ENCODE measurements around the gene CDADC1. TPM values are rescaled to one million over a fixed set of nuclear protein-coding genes. Genes with fewer than 3 reads are reported as not detected.

Gene CDADC1
- total RNA-seq, 2 donors from 2014 or later = 2.0 to 6.1 TPM

DNA sequence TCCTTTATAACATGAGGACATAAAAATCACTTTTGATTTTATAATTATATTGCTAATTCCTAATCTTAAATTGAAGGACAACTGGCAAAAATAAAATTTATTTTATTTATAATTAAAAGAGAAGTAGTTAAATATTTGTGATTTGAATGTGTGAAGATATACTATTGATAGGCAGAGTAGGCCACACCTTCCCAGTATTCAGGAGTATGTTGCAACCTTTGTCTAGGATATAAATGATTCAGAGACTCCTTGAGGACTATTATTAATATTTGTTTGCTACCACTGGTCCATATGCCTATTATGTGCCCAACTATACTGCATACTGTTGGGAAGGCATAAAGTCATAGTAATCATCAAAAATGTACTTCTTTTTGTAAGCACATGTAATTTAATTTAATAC lies 94.2 kb downstream of the CDADC1 start:
- no peaks in the 10 kb centered on the region for H3K9me3 ChIP-seq
- TF ChIP-seq, protein P1, sequence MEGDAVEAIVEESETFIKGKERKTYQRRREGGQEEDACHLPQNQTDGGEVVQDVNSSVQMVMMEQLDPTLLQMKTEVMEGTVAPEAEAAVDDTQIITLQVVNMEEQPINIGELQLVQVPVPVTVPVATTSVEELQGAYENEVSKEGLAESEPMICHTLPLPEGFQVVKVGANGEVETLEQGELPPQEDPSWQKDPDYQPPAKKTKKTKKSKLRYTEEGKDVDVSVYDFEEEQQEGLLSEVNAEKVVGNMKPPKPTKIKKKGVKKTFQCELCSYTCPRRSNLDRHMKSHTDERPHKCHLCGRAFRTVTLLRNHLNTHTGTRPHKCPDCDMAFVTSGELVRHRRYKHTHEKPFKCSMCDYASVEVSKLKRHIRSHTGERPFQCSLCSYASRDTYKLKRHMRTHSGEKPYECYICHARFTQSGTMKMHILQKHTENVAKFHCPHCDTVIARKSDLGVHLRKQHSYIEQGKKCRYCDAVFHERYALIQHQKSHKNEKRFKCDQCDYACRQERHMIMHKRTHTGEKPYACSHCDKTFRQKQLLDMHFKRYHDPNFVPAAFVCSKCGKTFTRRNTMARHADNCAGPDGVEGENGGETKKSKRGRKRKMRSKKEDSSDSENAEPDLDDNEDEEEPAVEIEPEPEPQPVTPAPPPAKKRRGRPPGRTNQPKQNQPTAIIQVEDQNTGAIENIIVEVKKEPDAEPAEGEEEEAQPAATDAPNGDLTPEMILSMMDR (IDR thresholded peaks at IDR 0.05) = no peak
- TF ChIP-seq POLR2A (IDR thresholded peaks at IDR 0.05) (no peak), POLR2AphosphoS5 (IDR thresholded peaks at IDR 0.05) (no peak)
- H3K4me3 ChIP-seq = no peak overlapping the region
- no peaks in the 10 kb centered on the region for H3K27me3 ChIP-seq (replicated peaks; ENCODE audit: insufficient read depth)
- H3K27ac ChIP-seq = no peak overlapping the region
- no peak for DNase-seq (ENCODE audit: low spot score)
- no peaks in the 10 kb centered on the region for H3K4me1 ChIP-seq (replicated peaks)
- intact Hi-C loops (cut with DNase I) = no loop called here
- no peaks in the 10 kb centered on the region for H3K36me3 ChIP-seq

DNA sequence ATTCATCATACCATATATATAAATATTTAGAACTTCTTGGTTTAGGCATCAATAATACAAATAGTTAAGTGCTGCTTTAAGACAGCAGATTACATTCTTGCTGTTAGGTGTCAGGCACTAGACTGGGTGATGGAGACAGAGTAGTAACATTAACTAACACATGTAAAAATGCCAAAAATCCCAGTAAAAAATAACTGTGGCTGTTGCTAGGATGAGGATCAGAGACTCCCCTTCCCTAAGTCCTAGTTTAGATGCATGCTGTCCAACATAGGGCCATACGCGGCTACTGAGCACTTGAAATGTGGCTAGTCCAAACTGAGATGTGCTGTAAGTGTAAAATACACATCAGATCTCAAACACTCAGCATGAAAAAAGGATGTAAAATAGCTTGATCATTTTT lies 94.7 kb downstream of the CDADC1 start:
- H3K4me1 ChIP-seq (replicated peaks) = no peaks in the 10 kb centered on the region
- WGBS = 96% methylated on average over 2 of the region's 2 CpGs
- DNase-seq (ENCODE audit: low spot score) = no peak
- no peaks in the 10 kb centered on the region for H3K27me3 ChIP-seq (replicated peaks; ENCODE audit: insufficient read depth)
- no peak overlapping the region for H3K4me3 ChIP-seq
- no peaks in the 10 kb centered on the region for H3K36me3 ChIP-seq
- H3K9me3 ChIP-seq = no peaks in the 10 kb centered on the region
- no peak for TF ChIP-seq POLR2AphosphoS5 (IDR thresholded peaks at IDR 0.05)
- no peak for TF ChIP-seq POLR2A (IDR thresholded peaks at IDR 0.05)
- TF ChIP-seq, protein P1 (IDR thresholded peaks at IDR 0.05) = no peak
- intact Hi-C loops (cut with DNase I) = no loop called here
- no peak overlapping the region for H3K27ac ChIP-seq

Other genes with a start within 250 kb of the CDADC1 start
- under 1 TPM in 1 of 2 donors, not detected in 1; 0.45 TPM for gene MLNR, start 27.6 kb upstream of the CDADC1 start, total RNA-seq
- 10 to 100 TPM; 43.9 to 96.5 TPM for gene CAB39L, start 196.1 kb downstream of the CDADC1 start, total RNA-seq
- 10 to 100 TPM in 1 of 2 donors, 1 to 10 TPM in 1; 9.0 to 17.6 TPM for gene SETDB2, start 196.3 kb downstream of the CDADC1 start, total RNA-seq
- gene PHF11, start 248.0 kb downstream of the CDADC1 start, total RNA-seq = 10 to 100 TPM; 28.5 to 29.5 TPM